ENCODE data around the gene FBXO4.
"Not testable (repeated sequence)": the region's sequence is repeated elsewhere in the genome, so short reads cannot be mapped to it uniquely, and the experiment has no call there.

The FBXO4 gene

GRCh38 chr5:41982858-41983257 lies 57.8 kb downstream of the FBXO4 start:
- H3K4me1 ChIP-seq (ENCODE audit: control insufficient read depth, insufficient read depth, low read length); H3K4me3 ChIP-seq (ENCODE audit: low read depth, low read length); H3K9me3 ChIP-seq (ENCODE audit: control insufficient read depth, insufficient read depth, low read depth, low read length); POLR2A ChIA-PET; H3K36me3 ChIP-seq (ENCODE audit: control insufficient read depth in 2 of 2, insufficient read depth in 1 of 2, low read length in 2 of 2); CTCF ChIA-PET; H3K27ac ChIP-seq (ENCODE audit: extremely low read depth, low read depth, low read length): not testable (repeated sequence)
- peak; percentile 83 for TF ChIP-seq ZNF146 (tag by site-specific recombination; IDR thresholded peaks at IDR 0.05)

DNA sequence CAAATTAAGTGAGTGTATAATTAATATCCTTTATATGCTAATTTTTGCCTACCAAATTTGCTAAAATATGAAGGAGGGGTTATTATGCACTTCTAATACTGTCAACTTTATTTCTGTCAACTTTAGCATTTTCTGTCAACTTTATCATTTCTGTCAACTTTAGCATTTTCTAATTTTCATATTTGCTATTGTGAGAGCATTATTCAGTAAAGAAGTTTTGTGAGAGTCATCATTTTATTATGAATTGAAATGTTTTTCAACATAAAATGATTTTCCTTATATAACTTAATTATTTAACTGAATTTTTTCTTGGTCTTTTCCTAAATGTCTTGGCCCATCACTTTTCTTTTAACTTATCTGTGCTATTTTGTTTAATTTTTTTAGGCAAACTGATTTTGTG lies 58.2 kb downstream of the FBXO4 start:
- ChIA-PET POLR2A (no interaction called here), CTCF (no interaction called here)
- Histone ChIP-seq H3K4me3 (ENCODE audit: low read depth, low read length) (no peak overlapping the region), H3K36me3 (ENCODE audit: control insufficient read depth in 2 of 2, insufficient read depth in 1 of 2, low read length in 2 of 2) (no peaks in the 10 kb centered on the region), H3K4me1 (ENCODE audit: control insufficient read depth, insufficient read depth, low read length) (no peaks in the 10 kb centered on the region), H3K27ac (ENCODE audit: extremely low read depth, low read depth, low read length) (no peak overlapping the region), H3K9me3 (ENCODE audit: control insufficient read depth, insufficient read depth, low read depth, low read length) (no peaks in the 10 kb centered on the region)
- TF ChIP-seq, protein P1, sequence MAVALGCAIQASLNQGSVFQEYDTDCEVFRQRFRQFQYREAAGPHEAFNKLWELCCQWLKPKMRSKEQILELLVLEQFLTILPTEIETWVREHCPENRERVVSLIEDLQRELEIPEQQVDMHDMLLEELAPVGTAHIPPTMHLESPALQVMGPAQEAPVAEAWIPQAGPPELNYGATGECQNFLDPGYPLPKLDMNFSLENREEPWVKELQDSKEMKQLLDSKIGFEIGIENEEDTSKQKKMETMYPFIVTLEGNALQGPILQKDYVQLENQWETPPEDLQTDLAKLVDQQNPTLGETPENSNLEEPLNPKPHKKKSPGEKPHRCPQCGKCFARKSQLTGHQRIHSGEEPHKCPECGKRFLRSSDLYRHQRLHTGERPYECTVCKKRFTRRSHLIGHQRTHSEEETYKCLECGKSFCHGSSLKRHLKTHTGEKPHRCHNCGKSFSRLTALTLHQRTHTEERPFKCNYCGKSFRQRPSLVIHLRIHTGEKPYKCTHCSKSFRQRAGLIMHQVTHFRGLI (tag by site-specific recombination; IDR thresholded peaks at IDR 0.05) = no peak
- no peak for TF ChIP-seq ZNF645 (tag by site-specific recombination; IDR thresholded peaks at IDR 0.05)
- TF ChIP-seq GLI2 (tag by site-specific recombination; IDR thresholded peaks at IDR 0.05; ENCODE audit: borderline replicate concordance, low read depth) = no peak
- no peak for TF ChIP-seq BCL11B (tag by site-specific recombination; IDR thresholded peaks at IDR 0.05; ENCODE audit: low read depth)
- no peak for TF ChIP-seq ZNF501 (tag by site-specific recombination; IDR thresholded peaks at IDR 0.05)
- TF ChIP-seq, protein P2, sequence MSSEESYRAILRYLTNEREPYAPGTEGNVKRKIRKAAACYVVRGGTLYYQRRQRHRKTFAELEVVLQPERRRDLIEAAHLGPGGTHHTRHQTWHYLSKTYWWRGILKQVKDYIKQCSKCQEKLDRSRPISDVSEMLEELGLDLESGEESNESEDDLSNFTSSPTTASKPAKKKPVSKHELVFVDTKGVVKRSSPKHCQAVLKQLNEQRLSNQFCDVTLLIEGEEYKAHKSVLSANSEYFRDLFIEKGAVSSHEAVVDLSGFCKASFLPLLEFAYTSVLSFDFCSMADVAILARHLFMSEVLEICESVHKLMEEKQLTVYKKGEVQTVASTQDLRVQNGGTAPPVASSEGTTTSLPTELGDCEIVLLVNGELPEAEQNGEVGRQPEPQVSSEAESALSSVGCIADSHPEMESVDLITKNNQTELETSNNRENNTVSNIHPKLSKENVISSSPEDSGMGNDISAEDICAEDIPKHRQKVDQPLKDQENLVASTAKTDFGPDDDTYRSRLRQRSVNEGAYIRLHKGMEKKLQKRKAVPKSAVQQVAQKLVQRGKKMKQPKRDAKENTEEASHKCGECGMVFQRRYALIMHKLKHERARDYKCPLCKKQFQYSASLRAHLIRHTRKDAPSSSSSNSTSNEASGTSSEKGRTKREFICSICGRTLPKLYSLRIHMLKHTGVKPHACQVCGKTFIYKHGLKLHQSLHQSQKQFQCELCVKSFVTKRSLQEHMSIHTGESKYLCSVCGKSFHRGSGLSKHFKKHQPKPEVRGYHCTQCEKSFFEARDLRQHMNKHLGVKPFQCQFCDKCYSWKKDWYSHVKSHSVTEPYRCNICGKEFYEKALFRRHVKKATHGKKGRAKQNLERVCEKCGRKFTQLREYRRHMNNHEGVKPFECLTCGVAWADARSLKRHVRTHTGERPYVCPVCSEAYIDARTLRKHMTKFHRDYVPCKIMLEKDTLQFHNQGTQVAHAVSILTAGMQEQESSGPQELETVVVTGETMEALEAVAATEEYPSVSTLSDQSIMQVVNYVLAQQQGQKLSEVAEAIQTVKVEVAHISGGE (tag by site-specific recombination; conservative IDR thresholded peaks at IDR 0.05; ENCODE audit: low read depth) = no peak
- TF ChIP-seq HOXD13 (CRISPR knock-in tag; IDR thresholded peaks at IDR 0.05; ENCODE audit: borderline replicate concordance) = no peak
- TF ChIP-seq FEZF1 (tag by site-specific recombination; IDR thresholded peaks at IDR 0.05) = no peak
- no peak for TF ChIP-seq ZNF2 (tag by site-specific recombination; IDR thresholded peaks at IDR 0.05)
- no peak for TF ChIP-seq ZNF280D (tag by site-specific recombination; IDR thresholded peaks at IDR 0.05)
- no peak for TF ChIP-seq ZNF302 (tag by site-specific recombination; IDR thresholded peaks at IDR 0.05; ENCODE audit: low read depth)
- TF ChIP-seq ZEB2 (tag by site-specific recombination; IDR thresholded peaks at IDR 0.05) = no peak
- no peak for TF ChIP-seq ZNF155 (tag by site-specific recombination; IDR thresholded peaks at IDR 0.05)
- TF ChIP-seq ZNF211 (tag by site-specific recombination; IDR thresholded peaks at IDR 0.05; ENCODE audit: low read depth) = no peak
- TF ChIP-seq SETDB1 (IDR thresholded peaks at IDR 0.05; ENCODE audit: insufficient read length, low read length) = no peak
- TF ChIP-seq ZBTB10 (tag by site-specific recombination; IDR thresholded peaks at IDR 0.05) = no peak
- TF ChIP-seq, protein P3, sequence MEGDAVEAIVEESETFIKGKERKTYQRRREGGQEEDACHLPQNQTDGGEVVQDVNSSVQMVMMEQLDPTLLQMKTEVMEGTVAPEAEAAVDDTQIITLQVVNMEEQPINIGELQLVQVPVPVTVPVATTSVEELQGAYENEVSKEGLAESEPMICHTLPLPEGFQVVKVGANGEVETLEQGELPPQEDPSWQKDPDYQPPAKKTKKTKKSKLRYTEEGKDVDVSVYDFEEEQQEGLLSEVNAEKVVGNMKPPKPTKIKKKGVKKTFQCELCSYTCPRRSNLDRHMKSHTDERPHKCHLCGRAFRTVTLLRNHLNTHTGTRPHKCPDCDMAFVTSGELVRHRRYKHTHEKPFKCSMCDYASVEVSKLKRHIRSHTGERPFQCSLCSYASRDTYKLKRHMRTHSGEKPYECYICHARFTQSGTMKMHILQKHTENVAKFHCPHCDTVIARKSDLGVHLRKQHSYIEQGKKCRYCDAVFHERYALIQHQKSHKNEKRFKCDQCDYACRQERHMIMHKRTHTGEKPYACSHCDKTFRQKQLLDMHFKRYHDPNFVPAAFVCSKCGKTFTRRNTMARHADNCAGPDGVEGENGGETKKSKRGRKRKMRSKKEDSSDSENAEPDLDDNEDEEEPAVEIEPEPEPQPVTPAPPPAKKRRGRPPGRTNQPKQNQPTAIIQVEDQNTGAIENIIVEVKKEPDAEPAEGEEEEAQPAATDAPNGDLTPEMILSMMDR (tag by site-specific recombination; IDR thresholded peaks at IDR 0.05) = no peak
- TF ChIP-seq GLI4 (tag by site-specific recombination; IDR thresholded peaks at IDR 0.05) = no peak

Measured in HEK293 (cell line).